Activated CD4-positive, alpha-beta T cell treated with anti-CD3 and anti-CD28 coated beads, Interleukin-2, amount 50 U/mL, for 4 hours (primary cell): ENCODE data around the gene NVL.
"Not testable (repeated sequence)": the region's sequence is repeated elsewhere in the genome, so short reads cannot be mapped to it uniquely, and the experiment has no call there.

ENCODE experiments used
- DNase-seq, 2 experiments: peaks; one replicate each; pipeline ENCODE4 v3.0.0-alpha.2; 2020

Gene NVL

DNA sequence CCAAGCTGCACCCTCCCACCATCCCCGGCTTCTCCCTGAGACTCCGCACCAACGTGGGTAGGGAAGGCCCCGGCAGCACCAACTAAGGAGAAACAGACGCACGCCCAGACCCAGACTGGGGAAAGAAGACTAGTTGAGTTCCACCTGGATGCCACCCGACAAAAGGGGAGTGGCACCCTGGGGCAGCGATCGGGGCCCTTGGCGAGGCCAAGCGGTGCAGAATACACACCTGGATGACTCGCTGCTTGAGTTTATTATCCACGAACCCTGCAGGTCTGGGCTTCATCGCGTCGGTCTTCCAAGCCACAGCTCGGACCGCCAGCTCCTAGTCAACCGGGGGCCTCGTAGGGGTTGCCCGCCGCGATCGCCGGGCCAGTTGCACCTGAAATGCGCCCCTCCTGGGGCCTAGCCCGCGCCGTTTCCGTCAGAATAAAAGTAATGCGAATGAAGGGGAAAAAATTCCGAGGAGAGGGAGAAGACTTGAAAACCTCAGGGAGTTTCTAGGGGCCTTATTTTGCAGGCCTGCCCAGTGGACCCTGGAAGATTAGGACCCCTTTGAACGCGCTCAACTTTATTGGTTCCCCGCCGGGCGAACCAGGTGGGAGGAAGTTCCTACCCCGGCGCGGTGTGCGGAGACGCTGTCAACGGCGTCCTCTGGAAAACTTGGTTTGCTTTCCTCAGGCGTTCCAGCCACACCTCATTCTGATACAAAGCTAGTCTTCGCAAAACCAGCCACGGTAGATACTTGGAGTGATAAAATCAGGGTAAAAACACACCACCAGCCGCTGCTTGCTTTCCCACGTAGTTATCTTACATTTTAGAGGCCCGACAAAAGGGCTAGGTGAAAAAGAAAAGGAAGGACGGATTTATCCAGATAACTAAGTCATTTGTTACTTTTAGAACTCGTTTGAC lies at the start of gene NVL:
NVL (minus strand) TSS at position 331 of the 912 bp plus-strand sequence; CDS start at position 286, 45 bp downstream.
- DNase-seq = peak; percentile 72 to 74

DNA sequence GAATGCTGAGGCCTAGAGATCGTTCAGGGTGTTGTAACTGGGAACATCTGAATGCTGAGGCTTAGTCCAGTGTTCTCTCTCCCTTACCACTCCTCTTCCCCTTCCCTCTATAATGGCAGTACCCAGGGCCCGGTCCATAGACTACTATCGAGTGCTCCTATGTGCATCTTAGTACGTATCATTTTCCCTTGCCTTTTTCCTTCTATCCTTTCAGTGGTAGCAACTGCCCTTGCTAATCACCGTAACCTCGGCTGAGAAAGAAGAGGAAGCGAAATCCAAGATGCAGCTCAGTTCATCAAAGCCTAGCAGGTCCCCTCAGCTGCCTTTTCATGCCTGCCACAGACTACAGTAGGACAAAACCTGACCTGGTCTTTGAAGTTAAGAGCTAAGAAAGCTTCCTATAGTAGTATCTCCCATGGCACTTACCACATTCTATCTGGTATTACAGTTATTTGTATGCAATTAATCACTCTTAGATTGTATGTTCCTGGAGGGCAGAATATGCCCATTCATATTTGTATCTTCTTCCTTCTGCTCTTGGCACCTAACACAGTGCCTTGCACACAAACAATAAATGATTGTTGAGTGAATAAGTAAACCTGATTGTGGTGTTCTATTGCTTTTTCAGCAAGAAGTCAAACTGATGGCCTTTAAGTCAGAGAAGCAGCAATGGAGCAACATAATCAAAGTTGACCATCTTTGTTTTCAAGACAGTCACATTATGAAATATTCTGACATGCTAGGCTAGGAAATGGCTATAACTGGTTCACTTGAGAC lies 49.1 kb upstream of the NVL start:
- DNase-seq = no peak

DNA sequence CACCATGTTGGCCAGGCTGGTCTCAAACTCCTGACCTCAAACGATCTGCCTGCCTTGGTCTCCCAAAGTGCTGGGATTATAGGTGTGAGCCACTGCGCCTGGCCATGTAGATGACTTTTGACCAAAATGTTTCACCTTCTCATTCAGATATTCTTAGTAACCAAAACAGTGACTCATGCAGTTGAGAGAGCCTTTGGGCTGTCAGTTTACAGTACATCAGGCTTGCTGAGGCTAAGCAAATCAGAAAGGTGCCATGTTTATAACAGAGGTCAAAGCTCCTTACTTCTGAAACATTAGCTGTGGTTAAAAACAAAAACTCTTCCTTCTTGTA lies 47.7 kb upstream of the NVL start:
- DNase-seq = no peak

DNA sequence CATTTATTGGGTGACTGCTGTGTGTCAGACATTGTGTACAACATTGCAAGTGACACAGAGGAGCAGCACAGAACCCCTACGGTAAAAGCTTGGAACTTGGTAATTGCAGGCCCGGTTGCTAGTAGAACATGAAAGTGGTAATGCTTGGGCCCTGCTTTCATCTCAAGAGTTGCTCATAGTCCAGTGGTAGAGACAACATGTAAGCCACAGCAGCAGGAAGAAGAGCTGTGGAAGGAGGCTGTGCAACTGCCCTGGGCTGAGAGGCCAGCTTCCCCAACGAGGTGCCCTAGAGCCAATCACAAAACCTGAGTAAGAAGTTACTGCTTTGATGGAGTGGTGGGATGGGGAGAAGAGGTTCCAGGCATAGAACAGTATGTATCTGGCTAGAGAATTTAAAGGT lies 45.1 kb upstream of the NVL start:
- no peak for DNase-seq

DNA sequence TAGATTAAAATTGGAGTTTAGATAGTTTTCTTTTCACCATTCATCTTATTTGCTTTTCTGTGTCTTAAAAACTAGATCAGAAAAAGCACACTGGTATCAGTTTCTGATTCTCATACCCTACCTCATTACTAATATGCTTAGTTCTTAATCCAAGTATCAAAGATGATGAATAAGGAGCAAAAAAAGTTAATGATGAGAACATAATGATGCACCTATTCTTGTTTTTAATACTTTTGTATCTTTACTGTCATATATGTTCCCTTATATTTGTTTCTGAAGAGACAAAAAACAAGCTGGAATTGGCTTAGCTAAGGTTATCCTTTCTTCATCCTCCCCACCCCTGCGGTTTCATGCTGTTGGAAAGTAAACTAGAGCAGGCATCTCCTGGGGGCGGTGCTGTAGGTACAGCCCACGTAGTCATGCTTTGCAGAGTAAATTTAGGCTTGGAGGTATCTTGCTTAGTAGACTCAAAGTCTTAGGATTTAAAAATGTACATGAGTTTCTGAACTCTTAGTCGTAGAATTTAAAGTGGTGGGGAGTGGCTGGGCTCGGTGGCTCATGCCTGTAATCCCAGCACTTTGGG lies 43.1 kb upstream of the NVL start:
- no peak for DNase-seq

DNA sequence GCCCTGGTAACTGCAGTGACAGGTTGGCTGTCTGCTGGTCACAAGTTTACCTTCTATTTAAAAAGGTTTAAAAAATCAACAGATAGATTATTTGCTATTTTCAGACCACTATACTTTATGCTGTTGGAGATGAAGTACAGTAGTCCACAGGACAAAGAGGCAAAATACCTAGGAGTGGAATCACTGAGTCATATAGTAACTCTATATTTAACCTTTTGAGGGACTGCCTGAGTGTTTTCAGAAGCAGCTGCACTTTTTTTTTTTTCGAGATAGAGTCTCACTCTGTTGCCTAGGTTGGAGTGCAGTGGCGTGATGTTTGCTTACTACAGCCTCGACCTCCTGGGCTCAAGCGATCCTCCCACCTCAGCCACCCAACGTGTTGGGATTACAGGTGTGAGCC lies 38.4 kb upstream of the NVL start:
- no peak for DNase-seq

DNA sequence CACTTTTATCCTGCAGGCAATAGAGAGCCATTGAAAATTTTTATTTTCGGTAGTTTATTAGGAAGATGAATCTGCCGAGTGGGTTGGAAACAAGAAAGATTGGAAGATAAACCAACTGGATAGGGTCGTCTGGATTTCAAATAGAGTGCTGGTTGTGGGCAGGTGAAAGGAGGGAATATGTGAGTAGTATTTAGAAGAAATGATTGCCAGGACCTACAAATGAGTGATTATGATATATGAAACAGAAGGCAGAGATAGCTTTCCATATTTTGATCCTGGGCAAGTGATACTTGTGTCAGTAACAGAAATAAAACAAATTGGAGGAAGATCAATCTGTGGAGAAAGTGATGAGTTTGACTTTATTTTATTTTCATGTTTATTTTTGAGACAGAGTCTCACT lies 29.2 kb upstream of the NVL start:
- DNase-seq = no peak

DNA sequence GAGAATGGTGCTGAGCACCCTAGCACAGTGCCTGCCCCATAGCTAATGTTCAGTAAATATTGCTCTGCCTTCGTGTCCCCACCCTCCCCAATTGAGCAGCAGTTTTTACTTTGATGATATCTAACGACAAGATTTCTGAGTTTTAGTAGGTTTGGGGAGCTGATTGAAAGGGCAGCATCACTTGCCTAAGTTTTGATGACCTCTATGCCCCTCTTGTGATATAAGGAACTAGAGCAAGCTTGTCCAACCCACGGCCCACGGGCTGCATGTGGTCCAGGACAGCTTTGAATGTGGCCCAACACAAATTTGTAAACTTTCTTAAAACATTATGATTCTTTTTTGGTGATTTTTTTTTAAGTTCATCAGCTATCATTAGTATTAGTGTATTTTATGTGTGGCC lies 28.3 kb upstream of the NVL start:
- DNase-seq = no peak

DNA sequence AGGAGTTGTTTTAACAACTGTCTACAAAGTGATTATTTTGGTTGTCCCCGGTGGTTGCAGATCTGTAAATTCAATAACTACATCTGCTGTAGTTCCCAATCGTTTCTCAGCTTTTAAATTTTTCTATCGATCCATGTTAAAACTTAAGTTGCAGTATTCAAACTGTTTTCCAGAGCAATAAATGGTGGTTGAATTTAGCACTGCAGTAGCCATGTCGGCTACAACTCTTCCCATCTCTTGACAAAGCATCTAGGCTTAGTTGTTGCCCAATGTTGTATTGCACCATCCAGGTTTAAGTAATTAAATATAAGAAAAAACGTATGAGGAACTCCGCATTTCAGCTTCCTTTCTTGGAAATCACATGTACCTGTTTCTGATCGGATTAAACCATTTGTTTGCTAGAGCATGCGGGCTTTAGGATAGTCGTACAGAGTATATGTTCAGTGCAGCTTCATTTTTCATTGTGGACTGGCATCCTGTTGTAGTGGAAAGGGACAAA lies 27.7 kb upstream of the NVL start:
- DNase-seq = no peak

DNA sequence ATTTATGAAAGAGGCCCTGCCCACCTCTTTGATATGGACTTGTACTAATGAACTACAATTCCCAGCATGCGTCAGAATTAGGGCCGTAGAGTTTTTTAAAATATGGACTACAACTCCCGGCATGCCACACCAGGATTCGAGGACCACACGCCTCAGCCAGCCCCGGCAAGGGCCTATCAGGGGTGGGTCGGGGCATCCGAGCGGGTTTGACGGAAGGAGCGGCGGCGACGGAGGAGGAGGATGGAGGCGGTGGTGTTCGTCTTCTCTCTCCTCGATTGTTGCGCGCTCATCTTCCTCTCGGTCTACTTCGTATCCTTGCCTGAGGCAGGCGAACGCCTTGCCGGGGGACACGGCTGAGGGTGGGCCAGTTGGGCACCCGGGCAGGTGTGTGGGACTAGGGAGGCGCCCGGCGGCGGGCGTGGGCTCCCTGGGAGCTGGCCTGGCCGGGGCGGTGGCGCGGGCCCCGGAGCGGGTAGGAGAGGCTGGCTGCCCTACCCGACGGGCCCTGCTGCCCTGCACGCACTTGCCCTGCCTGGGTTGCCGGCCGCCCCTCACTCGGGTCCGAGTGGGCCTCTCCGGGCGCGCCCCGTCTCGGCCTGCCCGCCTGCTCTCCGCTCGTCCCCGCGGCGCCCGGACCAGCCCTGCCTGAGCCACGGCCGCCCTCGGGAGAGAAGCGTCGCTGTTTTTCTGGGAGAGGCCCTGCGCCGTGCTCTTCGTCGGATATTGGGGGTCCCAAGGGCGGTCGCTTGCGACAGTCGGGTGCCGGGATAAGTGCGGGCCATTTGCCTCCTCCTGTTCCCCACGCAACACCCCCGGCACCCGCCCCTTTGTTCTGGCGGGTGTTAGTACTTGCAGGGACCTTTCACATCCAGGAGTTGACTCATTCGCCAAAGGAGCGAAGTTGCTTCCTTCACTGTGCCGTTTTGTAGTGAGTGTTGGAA lies 27.0 kb upstream of the NVL start, which contains the start of gene CNIH4:
CNIH4 (plus strand) TSS at position 195 of the 941 bp plus-strand sequence; CDS start at position 241, 46 bp downstream.
- peak; percentile 86 to 87 for DNase-seq

DNA sequence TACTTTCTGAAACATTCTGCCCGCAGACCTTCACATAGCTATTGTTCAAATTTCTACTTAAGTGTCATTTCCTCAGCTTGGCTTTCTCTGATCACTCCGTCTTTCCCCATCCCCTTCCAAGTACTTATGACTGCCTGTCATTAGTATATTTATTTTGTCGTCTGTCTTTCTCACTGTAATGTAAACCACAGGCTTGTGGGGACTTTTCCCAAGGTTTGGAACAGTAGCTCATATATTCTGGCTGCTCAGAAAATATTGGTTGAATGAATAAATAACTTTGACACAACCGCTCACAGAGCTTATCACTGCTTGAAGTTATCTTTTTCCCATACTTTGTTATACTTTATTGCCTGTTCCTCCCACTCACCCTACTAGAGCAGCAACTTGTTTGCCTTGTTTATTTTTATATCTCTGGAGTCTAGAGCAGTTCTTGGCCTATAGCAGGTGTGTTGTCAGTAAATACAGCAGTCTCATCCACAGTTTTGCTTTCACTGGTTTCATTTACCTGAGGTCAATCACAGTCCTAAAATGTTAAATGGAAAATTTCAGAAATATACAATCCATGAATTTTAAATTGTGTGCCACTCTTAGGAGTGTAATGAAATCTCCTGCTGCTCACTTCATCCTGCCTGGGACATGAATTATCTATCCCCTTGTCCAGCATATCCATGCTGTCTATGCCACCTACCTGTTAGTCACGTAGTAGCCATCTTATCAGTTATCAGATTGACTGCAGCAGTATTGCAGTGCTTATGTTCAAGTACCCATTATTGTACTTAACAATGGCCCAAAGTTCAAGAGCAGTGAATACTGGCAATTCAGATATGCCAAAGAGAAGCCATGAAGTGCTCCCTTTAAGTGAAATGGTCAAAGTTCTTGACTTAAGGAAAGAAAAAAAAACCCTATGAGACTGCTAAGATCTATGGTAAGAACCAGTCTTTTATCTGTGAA lies 24.3 kb upstream of the NVL start:
- DNase-seq = no peak

DNA sequence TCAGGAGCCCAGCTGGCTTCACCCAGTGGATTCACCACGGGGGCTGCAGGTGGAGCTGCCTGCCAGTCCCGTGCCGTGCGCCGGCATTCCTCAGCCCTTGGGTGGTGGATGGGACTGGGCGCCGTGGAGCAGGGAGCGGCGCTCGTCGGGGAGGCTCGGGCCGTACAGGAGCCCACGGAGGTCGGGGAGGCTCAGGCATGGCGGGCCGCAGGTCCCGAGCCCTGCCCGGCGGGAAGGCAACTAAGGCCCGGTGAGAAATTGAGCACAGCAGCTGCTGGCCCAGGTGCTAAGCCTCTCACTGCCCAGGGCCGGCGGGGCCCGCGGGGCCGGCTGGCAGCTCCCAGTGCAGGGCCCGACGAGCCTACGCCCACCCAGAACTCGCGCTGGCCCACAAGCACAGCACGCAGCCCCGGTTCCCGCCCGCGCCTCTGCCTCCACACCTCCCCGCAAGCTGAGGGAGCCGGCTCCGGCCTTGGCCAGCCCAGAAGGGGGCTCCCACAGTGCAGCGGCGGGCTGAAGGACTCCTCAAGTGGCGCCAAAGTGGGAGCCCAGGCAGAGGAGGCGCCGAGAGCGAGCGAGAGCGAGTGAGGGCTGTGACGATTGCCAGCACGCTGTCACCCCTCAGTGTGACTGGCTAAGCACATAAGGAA lies 22.6 kb upstream of the NVL start:
- not testable (repeated sequence) for DNase-seq

DNA sequence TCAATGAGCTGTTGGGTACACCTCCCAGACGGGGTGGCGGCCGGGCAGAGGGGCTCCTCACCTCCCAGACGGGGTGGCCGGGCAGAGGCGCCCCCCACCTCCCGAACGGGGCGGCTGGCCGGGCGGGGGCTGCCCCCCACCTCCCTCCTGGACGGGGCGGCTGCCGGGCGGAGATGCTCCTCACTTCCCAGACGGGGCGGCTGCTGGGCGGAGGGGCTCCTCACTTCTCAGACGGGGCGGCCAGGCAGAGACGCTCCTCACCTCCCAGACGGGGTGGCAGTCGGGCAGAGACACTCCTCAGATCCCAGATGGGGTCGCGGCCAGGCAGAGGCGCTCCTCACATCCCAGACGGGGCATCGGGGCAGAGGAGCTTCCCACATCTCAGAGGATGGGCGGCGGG lies 19.7 kb upstream of the NVL start:
- not testable (repeated sequence) for DNase-seq

DNA sequence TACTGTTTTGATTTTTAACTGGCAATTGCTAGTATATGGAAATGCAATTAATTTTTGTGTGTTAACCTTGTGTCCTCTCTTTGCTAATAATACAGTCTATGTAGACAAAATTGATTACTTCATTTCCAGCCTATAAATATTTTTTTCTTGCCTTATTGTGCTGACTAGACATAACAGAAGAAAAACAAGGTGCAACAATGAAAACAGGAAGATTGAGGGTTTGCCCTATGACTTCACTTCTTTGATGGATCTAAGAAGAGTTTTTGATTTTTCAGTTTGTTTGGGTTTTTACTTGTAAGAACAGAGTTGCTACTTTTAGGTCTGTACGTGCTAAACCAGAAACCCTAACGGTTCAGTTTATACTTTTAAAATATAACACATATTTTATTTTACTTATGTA lies 18.2 kb upstream of the NVL start:
- DNase-seq = no peak

DNA sequence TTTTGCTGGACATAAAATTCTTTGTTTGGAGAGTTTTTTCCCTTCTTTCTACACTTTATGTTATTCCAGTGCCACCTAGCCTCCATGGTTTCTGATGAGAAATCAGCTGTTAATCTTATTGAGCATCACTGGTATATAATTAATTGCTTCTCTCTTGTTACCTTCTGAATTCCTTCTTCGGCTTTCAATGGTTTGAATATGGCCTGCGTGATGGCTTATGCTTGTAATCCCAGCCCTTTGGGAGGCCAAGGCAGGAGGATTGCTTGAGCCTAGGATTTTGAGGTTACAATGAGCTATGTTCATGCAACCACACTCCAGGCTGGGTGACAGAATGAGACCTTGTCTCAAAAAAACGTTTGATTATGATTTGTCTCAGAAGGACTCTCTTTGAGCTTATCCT lies 13.7 kb upstream of the NVL start:
- DNase-seq = no peak

DNA sequence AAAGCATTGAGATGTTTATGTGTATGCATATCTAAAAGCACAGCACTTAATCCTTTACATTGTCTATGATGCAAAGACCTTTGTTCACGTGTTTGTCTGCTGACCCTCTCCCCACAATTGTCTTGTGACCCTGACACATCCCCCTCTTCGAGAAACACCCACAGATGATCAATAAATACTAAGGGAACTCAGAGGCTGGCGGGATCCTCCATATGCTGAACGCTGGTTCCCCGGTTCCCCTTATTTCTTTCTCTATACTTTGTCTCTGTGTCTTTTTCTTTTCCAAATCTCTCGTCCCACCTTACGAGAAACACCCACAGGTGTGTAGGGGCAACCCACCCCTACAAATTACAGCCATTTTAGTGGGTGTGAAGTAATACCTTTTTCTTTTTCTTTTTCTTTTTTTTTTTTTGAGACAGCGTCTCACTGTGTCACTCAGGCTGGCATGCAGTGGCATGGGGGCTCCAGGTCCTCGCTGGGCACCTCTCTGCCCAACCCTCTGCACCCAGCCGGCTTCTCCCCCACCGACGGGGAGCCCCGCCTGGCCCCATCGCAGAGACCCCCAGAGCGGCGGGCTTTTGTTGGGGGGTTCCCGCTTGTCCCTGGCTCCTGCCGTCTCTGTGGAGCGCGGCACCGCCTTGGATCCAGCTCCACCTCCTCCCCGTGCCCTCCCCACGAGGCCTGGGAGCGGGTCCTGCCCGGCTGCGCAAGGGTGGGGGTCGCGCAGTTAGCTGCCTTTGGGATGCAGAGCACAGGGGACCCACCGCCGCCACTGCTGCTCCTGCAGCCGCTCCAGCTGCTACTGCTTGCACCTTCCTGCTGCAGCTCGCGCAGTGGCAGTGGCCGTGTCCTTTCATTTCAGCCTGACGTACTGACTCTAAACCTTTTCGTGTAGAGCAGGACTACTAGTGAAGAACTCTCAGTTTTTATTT lies 10.7 kb upstream of the NVL start:
- peak; percentile 14 to 18 for DNase-seq

DNA sequence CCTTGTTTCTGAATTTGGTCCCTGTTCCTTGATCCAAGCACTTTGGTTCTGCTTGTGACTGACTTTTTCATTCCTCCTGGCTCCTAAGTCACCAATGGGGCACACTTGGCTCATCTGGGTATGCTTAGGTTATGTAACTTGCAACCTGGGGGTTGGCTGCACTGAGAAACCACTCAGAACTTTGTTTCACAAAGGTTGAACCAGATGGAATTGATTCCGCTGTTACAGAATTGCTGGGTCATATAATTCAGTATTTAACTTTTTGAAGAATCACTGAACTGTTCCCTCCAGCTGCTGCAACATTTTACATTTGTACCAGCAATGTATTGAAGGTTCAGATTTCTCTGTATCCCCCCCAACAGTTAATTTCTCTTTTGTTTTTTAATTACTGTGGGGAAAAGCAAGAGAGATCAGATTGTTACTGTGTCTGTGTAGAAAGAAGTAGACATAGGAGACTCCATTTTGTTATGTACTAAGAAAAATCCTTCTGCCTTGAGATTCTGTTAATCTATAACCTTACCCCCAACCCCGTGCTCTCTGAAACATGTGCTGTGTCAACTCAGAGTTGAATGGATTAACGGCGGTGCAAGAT lies 9.6 kb upstream of the NVL start:
- DNase-seq = no peak

DNA sequence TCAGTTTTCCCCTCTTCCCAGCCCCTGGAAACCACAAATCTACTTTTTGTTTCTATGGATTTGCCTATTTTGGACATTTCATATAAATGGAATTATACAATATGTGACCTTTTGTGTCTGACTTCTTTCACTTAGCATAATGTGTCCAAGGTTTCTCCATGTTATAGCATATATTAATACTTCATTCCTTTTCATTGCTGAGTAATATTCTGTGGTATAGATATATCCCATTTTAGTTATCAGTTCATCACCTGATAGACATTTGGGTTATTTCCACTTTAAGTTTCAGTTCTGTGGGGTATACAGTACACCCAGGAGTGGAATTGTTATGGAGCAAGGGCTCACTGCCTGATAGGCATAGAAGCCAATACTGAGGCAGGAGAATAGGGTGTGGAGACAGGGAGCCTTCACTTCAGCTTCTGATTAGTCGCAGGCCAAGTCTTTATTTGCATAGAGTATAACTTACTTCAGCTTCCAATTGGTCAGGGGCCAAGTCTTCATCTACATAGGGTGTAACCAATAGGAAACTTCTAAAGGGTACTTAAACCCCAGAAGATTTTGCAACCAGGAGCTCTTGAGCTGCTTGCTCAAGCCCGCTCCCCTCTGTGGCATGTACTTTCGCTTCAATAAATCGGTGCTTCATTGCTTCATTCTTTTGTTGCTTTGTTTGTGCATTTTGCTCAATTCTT lies 8.3 kb upstream of the NVL start:
- DNase-seq = no peak
